SK-N-SH (cell line): ENCODE data around the gene RGR. TPM values are rescaled to one million over a fixed set of nuclear protein-coding genes. Genes with fewer than 3 reads are reported as not detected.

Experiments used
- CTCF ChIA-PET: fragments of 300-600, 350-600 bp; formaldehyde crosslinking; extraction: SDS; loops from one replicate; lab custom pipeline; 2021; lab: Yijun Ruan, JAX
- POLR2A ChIA-PET: fragments of 350-600 bp; sonication (Branson Sonifier 250); formaldehyde crosslinking; extraction: SDS; loops from one replicate; lab custom pipeline; 2020; ENCODE audit warnings: antibody characterized with exemption, inconsistent platforms; lab: Yijun Ruan, JAX
- DNase-seq: peaks from one replicate; pipeline ENCODE4 v3.0.0; 2012
- H2AFZ ChIP-seq: fragments of 200-600 bp; sonication (generic); 2 replicates; pipeline ENCODE4 v1.8.1; 2016; ENCODE audit warnings: antibody characterized with exemption, mild to moderate bottlenecking, low read depth
- H3F3A ChIP-seq: fragments of 200-600 bp; sonication (generic); replicated peaks from 2 replicates; pipeline ENCODE3; 2016; ENCODE audit warnings: antibody characterized with exemption, mild to moderate bottlenecking; ENCODE audit not compliant: insufficient read depth
- H3K27ac ChIP-seq, 2 experiments: fragments of 200-500 bp in 1 of 2; fragments of 200-600 bp in 1 of 2; sonication (Bioruptor generic) in 1 of 2; sonication (generic), shearing (Covaris generic) in 1 of 2; 2 replicates each; pipeline versions ENCODE4 v1.5.1 to v1.6.1; 2014 to 2016; ENCODE audit warnings: low read depth in 2 of 2, inconsistent platforms in 1 of 2, low read length in 1 of 2, mild to moderate bottlenecking in 1 of 2, mixed read lengths in 1 of 2
- H3K27me3 ChIP-seq: fragments of 200-600 bp; sonication (generic), shearing (Covaris generic); 2 replicates; pipeline ENCODE4 v1.6.1; 2016; ENCODE audit warnings: mixed run types; ENCODE audit not compliant: insufficient read depth
- H3K36me3 ChIP-seq, 2 experiments: fragments of 200-500 bp in 1 of 2; fragments of 200-600 bp in 1 of 2; sonication (Bioruptor generic) in 1 of 2; sonication (generic) in 1 of 2; replicated peaks in 1 of 2; 2 replicates each; pipeline versions ENCODE3 to v1.5.1; 2014 to 2016; ENCODE audit warnings: low read length in 1 of 2, mild to moderate bottlenecking in 1 of 2; ENCODE audit not compliant: insufficient read depth in 2 of 2, control insufficient read depth in 1 of 2
- H3K4me1 ChIP-seq, 2 experiments: fragments of 200-500 bp in 1 of 2; fragments of 200-600 bp in 1 of 2; sonication (Bioruptor generic) in 1 of 2; sonication (generic), shearing (Covaris generic) in 1 of 2; 2 replicates each; pipeline versions ENCODE4 v1.5.1 to v1.6.1; 2014 to 2016; ENCODE audit warnings: low read depth in 1 of 2, low read length in 1 of 2, mixed run types in 1 of 2; ENCODE audit not compliant: insufficient read depth in 2 of 2, control insufficient read depth in 1 of 2
- H3K4me2 ChIP-seq: fragments of 200-600 bp; sonication (generic), shearing (Covaris generic); 2 replicates; pipeline ENCODE4 v1.6.1; 2017; ENCODE audit warnings: mixed run types
- H3K4me3 ChIP-seq, 2 experiments: fragments of 200-500 bp in 1 of 2; fragments of 200-600 bp in 1 of 2; sonication (Bioruptor generic) in 1 of 2; sonication (generic), shearing (Covaris generic) in 1 of 2; 2 replicates each; pipeline versions ENCODE4 v1.5.1 to v1.8.1; 2014 to 2016; ENCODE audit warnings: low read depth in 2 of 2, inconsistent platforms in 1 of 2, low read length in 1 of 2, mild to moderate bottlenecking in 1 of 2, mixed read lengths in 1 of 2, moderate library complexity in 1 of 2
- H3K79me2 ChIP-seq: fragments of 200-600 bp; sonication (generic); 2 replicates; pipeline ENCODE4 v1.8.1; 2017; ENCODE audit warnings: mild to moderate bottlenecking; ENCODE audit not compliant: insufficient read depth
- H3K9ac ChIP-seq: fragments of 200-600 bp; sonication (generic); 2 replicates; pipeline ENCODE4 v1.6.1; 2017; ENCODE audit warnings: mixed run types
- H3K9me2 ChIP-seq: fragments of 200-600 bp; sonication (generic); 2 replicates; pipeline ENCODE4 v1.6.1; 2017; ENCODE audit warnings: mixed run types
- H3K9me3 ChIP-seq: fragments of 200-600 bp; sonication (generic); 2 replicates; pipeline ENCODE4 v1.6.1; 2017; ENCODE audit warnings: mixed run types, mild to moderate bottlenecking, moderate library complexity
- H4K20me1 ChIP-seq: fragments of 200-600 bp; sonication (generic); 2 replicates; pipeline ENCODE4 v1.6.1; 2017; ENCODE audit warnings: mild to moderate bottlenecking, mixed run types; ENCODE audit not compliant: insufficient read depth
- CHD2 ChIP-seq: fragments of 150-350 bp; IDR thresholded peaks from 2 replicates; pipeline ENCODE4 v1.6.1; 2018; ENCODE audit warnings: low read length; ENCODE audit not compliant: partially characterized antibody
- ELF1 ChIP-seq: IDR thresholded peaks from 2 replicates; pipeline ENCODE4 v1.4.0; 2012
- FOSL2 ChIP-seq: IDR thresholded peaks from 2 replicates; pipeline ENCODE4 v1.4.0; 2012; ENCODE audit warnings: low read depth, mild to moderate bottlenecking, moderate library complexity, borderline replicate concordance
- FOXJ3 ChIP-seq: sonication (generic); formaldehyde crosslinking; IDR thresholded peaks from 2 replicates; pipeline ENCODE4 v1.5.1; 2020; ENCODE audit warnings: mild to moderate bottlenecking, missing genetic modification reagents
- FOXM1 ChIP-seq: IDR thresholded peaks from 2 replicates; pipeline ENCODE4 v1.4.0; 2012; ENCODE audit warnings: low read depth, mild to moderate bottlenecking
- GABPA ChIP-seq: IDR thresholded peaks from 2 replicates; pipeline ENCODE4 v1.4.0; 2012; ENCODE audit warnings: low read depth, mild to moderate bottlenecking
- GATA2 ChIP-seq: sonication (generic); formaldehyde crosslinking; IDR thresholded peaks from 2 replicates; pipeline ENCODE4 v1.5.0; 2020; ENCODE audit warnings: mild to moderate bottlenecking, missing genetic modification reagents
- MAX ChIP-seq: IDR thresholded peaks from 2 replicates; pipeline ENCODE4 v1.4.0; 2012; ENCODE audit warnings: low read depth
- MEF2A ChIP-seq: IDR thresholded peaks from 2 replicates; pipeline ENCODE4 v1.4.0; 2012; ENCODE audit warnings: low read depth, borderline replicate concordance
- NFIC ChIP-seq: IDR thresholded peaks from 2 replicates; pipeline ENCODE4 v1.4.0; 2012; ENCODE audit warnings: borderline replicate concordance
- PBX3 ChIP-seq: IDR thresholded peaks from 2 replicates; pipeline ENCODE4; 2012
- POLR2AphosphoS5 ChIP-seq: IDR thresholded peaks from 2 replicates; pipeline ENCODE4 v1.6.1; 2012; ENCODE audit warnings: low read depth, low read length
- RAD21 ChIP-seq: IDR thresholded peaks from 2 replicates; pipeline ENCODE4 v1.6.1; 2012; ENCODE audit warnings: mild to moderate bottlenecking, low read length
- RCOR1 ChIP-seq: fragments of 150-350 bp; IDR thresholded peaks from 2 replicates; pipeline ENCODE4 v1.6.1; 2017; ENCODE audit warnings: antibody characterized with exemption, low read length
- REST ChIP-seq: IDR thresholded peaks from 2 replicates; pipeline ENCODE4 v1.6.1; 2012; ENCODE audit warnings: mild to moderate bottlenecking, low read depth, low read length, moderate library complexity
- RXRA ChIP-seq: IDR thresholded peaks from 2 replicates; pipeline ENCODE4 v1.4.0; 2012; ENCODE audit warnings: low read depth, mild to moderate bottlenecking, borderline replicate concordance
- SIN3A ChIP-seq: IDR thresholded peaks from 2 replicates; pipeline ENCODE4 v1.6.1; 2012; ENCODE audit warnings: low read depth, mild to moderate bottlenecking, low read length, moderate library complexity, borderline replicate concordance
- SMC3 ChIP-seq: IDR thresholded peaks from 2 replicates; pipeline ENCODE4 v1.6.1; 2012; ENCODE audit warnings: low read depth, low read length, improper control_type of control experiment
- TCF12 ChIP-seq: IDR thresholded peaks from 2 replicates; pipeline ENCODE4 v1.4.0; 2012
- TEAD4 ChIP-seq: IDR thresholded peaks from 2 replicates; pipeline ENCODE4 v1.4.0; 2012; ENCODE audit warnings: mild to moderate bottlenecking, borderline replicate concordance; ENCODE audit not compliant: insufficient read depth
- WGBS: methylation state at CpG from one replicate; pipeline ENCODE4 v1.1.6; 2017; ENCODE audit warnings: low lambda C conversion rate; 5-methylcytosine and 5-hydroxymethylcytosine counted together
- polyA plus RNA-seq, 3 experiments: library from polyadenylated mRNA; depleted of rRNA; stranded (reverse); fragments of >200 nt; gene quantifications; 2 replicates each; pipeline ENCODE4 v1.2.3, GENCODE V29; 2012
- TF ChIP-seq, protein P1 (sequence below): IDR thresholded peaks from 2 replicates; pipeline ENCODE4 v1.4.0; 2012; ENCODE audit warnings: low read depth, borderline replicate concordance
- TF ChIP-seq, protein P2 (sequence below): fragments of 150-350 bp; IDR thresholded peaks from 2 replicates; pipeline ENCODE4 v1.6.1; 2016; ENCODE audit warnings: mild to moderate bottlenecking, low read depth, low read length

Gene RGR
- polyA plus RNA-seq, 1 of the 3 experiments (the other 2 are of a cell fraction), result not detected

DNA sequence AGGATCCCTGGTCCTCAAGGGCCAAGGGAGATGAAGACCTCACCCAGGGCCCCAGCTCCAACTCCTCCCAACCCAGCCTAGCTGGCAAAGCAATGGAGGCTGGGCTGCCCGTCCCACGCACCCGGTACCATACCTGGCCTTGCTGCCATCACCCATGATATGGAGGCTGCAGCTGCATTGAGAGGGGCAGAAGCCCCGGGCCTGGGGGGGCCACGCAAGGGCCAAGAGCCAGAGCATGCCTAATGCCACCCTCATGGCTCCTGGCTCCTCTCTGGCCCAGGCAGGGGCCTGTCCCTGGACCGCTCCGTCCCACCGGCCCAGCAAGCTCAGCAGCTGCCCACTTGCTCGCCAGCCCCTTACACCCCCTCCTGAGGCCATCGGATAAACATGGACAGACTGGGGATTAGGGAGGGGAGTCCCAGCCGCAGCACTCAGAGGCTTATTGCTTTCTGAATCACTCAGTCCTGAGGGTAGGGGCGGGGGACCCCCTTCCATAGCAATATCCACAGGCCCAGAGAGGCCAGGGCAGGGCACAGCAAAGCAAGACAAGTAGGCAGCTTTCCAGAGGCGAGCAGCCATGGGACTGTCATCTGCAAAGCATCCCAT, 3.6 kb upstream of the RGR start, which contains the start of gene LRIT1:
TSS of gene LRIT1 (minus strand) at position 362 of the 606 bp plus-strand sequence. CDS start at position 255, 107 bp downstream.
- Histone ChIP-seq H3K27me3 (no peaks in the 10 kb centered on the region), H3K9me3 (no peaks in the 10 kb centered on the region), H3K79me2 (no peaks in the 10 kb centered on the region), H3K4me3 (no peak within 1 kb of the TSS), H3K36me3 (no peaks in the 10 kb centered on the region), H4K20me1 (no peaks in the 10 kb centered on the region), H3K9me2 (no peaks in the 10 kb centered on the region), H3K27ac (no peak within 1 kb of the TSS), H3F3A (no peaks in the 10 kb centered on the region), H3K4me2 (no peak within 1 kb of the TSS), H3K4me1 (no peaks in the 10 kb centered on the region), H2AFZ (no peak within 1 kb of the TSS), H3K9ac (no peak within 1 kb of the TSS)
- DNase-seq, result no peak
- TF ChIP-seq CHD2 (no peak), MEF2A (no peak), TCF12 (no peak), RXRA (no peak), GABPA (no peak), FOSL2 (no peak), RCOR1 (no peak), FOXJ3 (CRISPR knock-in tag) (no peak), SMC3 (no peak), REST (no peak), TEAD4 (no peak), GATA2 (CRISPR knock-in tag) (no peak)
- TF ChIP-seq, protein P1, sequence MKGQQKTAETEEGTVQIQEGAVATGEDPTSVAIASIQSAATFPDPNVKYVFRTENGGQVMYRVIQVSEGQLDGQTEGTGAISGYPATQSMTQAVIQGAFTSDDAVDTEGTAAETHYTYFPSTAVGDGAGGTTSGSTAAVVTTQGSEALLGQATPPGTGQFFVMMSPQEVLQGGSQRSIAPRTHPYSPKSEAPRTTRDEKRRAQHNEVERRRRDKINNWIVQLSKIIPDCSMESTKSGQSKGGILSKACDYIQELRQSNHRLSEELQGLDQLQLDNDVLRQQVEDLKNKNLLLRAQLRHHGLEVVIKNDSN, result no peak
- ChIA-PET CTCF (interaction anchor here (1.0 kb wide), 1 partner anchor 60 kb away, joined by 3 read pairs; no protein-coding TSS in a partner anchor), POLR2A (no interaction called here)
- WGBS, result 45% methylated on average over 5 of the region's 13 CpGs

GRCh38 chr10:84243759-84244158, 1.1 kb upstream of the RGR start:
- H3K9me2 ChIP-seq, result no peaks in the 10 kb centered on the region
- H4K20me1 ChIP-seq, result no peaks in the 10 kb centered on the region
- H3K79me2 ChIP-seq, result no peaks in the 10 kb centered on the region
- ChIA-PET CTCF (interaction anchor here (0.9 kb wide), 1 partner anchor 294 kb away, joined by 4 read pairs; no protein-coding TSS in a partner anchor), POLR2A (no interaction called here)
- H3K4me2 ChIP-seq, result no peak overlapping the region
- DNase-seq, result no peak
- H3K36me3 ChIP-seq, result no peaks in the 10 kb centered on the region
- H3K4me1 ChIP-seq, result no peaks in the 10 kb centered on the region
- H3F3A ChIP-seq, result no peaks in the 10 kb centered on the region
- H3K9me3 ChIP-seq, result no peaks in the 10 kb centered on the region
- H3K27me3 ChIP-seq, result no peaks in the 10 kb centered on the region; the same call in 1 of the 2 replicates
- no peak overlapping the region for H3K27ac ChIP-seq
- no peak overlapping the region for H3K9ac ChIP-seq
- no peak overlapping the region for H2AFZ ChIP-seq
- 74% methylated on average over 3 of the region's 3 CpGs for WGBS
- no peak overlapping the region for H3K4me3 ChIP-seq
- TF ChIP-seq NFIC, result no peak
- TF ChIP-seq, protein P2, sequence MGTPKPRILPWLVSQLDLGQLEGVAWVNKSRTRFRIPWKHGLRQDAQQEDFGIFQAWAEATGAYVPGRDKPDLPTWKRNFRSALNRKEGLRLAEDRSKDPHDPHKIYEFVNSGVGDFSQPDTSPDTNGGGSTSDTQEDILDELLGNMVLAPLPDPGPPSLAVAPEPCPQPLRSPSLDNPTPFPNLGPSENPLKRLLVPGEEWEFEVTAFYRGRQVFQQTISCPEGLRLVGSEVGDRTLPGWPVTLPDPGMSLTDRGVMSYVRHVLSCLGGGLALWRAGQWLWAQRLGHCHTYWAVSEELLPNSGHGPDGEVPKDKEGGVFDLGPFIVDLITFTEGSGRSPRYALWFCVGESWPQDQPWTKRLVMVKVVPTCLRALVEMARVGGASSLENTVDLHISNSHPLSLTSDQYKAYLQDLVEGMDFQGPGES, result no peak
- no peak for TF ChIP-seq GATA2 (CRISPR knock-in tag)
- TF ChIP-seq GABPA, result no peak
- no peak for TF ChIP-seq TEAD4
- no peak for TF ChIP-seq FOXJ3 (CRISPR knock-in tag)
- no peak for TF ChIP-seq FOXM1
- TF ChIP-seq CHD2, result no peak
- no peak for TF ChIP-seq SIN3A
- TF ChIP-seq ELF1, result no peak
- no peak for TF ChIP-seq SMC3
- no peak for TF ChIP-seq POLR2AphosphoS5
- no peak for TF ChIP-seq RAD21
- no peak for TF ChIP-seq PBX3
- TF ChIP-seq TCF12, result no peak
- no peak for TF ChIP-seq RXRA
- no peak for TF ChIP-seq MAX
